SU-DHL-6 (cell line): ENCODE measurements around the gene CYBRD1.

ENCODE experiments used
- H2AFZ ChIP-seq: fragments of 200-600 bp; sonication (generic); 2 replicates; pipeline ENCODE4 v1.6.1; 2014; ENCODE audit warnings: low read depth, mild to moderate bottlenecking, moderate library complexity, mixed read lengths, antibody characterized with exemption, low read length; ENCODE audit not compliant: severe bottlenecking
- H3F3A ChIP-seq: fragments of 200-600 bp; shearing (Covaris generic); 2 replicates; pipeline ENCODE4 v1.6.0; 2016; ENCODE audit warnings: antibody characterized with exemption, mild to moderate bottlenecking; ENCODE audit not compliant: insufficient read depth
- H3K27ac ChIP-seq: fragments of 200-600 bp; sonication (generic); 2 replicates; pipeline ENCODE4 v1.5.1; 2016; ENCODE audit warnings: low read depth, mild to moderate bottlenecking, low read length, moderate library complexity, mixed read lengths
- H3K27me3 ChIP-seq: fragments of 200-600 bp; sonication (generic), shearing (Covaris generic); 2 replicates; pipeline ENCODE4 v1.6.0; 2014; ENCODE audit warnings: mild to moderate bottlenecking, low read length
- H3K36me3 ChIP-seq: fragments of 200-600 bp; sonication (generic); 2 replicates; pipeline ENCODE4 v1.6.1; 2014; ENCODE audit warnings: mild to moderate bottlenecking, low read length, mixed read lengths
- H3K4me2 ChIP-seq: fragments of 300-600, 200-600 bp; shearing (Covaris generic), sonication (generic); 2 replicates; pipeline ENCODE4 v1.6.0; 2014; ENCODE audit warnings: low read length, low read depth, mild to moderate bottlenecking; ENCODE audit not compliant: poor library complexity, severe bottlenecking
- H3K4me3 ChIP-seq: fragments of 200-600 bp; sonication (generic); 2 replicates; pipeline ENCODE4 v1.5.1; 2014; ENCODE audit warnings: antibody characterized with exemption, low read length, mild to moderate bottlenecking, mixed read lengths; ENCODE audit not compliant: insufficient read depth, poor library complexity, severe bottlenecking
- H3K79me2 ChIP-seq: fragments of 200-600 bp; sonication (generic); 2 replicates; pipeline ENCODE4 v1.6.1; 2014; ENCODE audit warnings: mild to moderate bottlenecking, low read length, moderate library complexity; ENCODE audit not compliant: insufficient read depth
- H3K9ac ChIP-seq: fragments of 200-600 bp; sonication (generic); 2 replicates; pipeline ENCODE4 v1.7.0; 2014; ENCODE audit warnings: mild to moderate bottlenecking, low read length
- H3K9me2 ChIP-seq: fragments of 200-600 bp; sonication (generic); replicated peaks from 2 replicates; pipeline ENCODE4 v1.6.1; 2014; ENCODE audit warnings: low read length; ENCODE audit not compliant: insufficient read depth
- H3K9me3 ChIP-seq: fragments of 200-600 bp; sonication (generic); 2 replicates; pipeline ENCODE4 v1.6.1; 2014; ENCODE audit warnings: low read length, mixed read lengths; ENCODE audit not compliant: insufficient read depth
- H4K20me1 ChIP-seq: fragments of 200-600 bp; sonication (generic); 2 replicates; pipeline ENCODE4 v1.6.1; 2014; ENCODE audit warnings: low read depth, mild to moderate bottlenecking, antibody characterized with exemption, low read length, moderate library complexity, mixed read lengths
- EZH2phosphoT487 ChIP-seq: fragments of 200-600 bp; sonication (generic), shearing (Covaris generic); conservative IDR thresholded peaks from 2 replicates; pipeline ENCODE4 v1.6.1; 2018; ENCODE audit warnings: mild to moderate bottlenecking, antibody characterized with exemption, low read length, moderate library complexity, mixed read lengths
- TF ChIP-seq, protein P1 (sequence below): fragments of 200-600 bp; sonication (generic); IDR thresholded peaks from one replicate; pipeline ENCODE4 v1.5.1; 2017; ENCODE audit warnings: antibody characterized with exemption, mild to moderate bottlenecking, low read length, moderate library complexity; ENCODE audit not compliant: insufficient read depth, poor library complexity, severe bottlenecking

The CYBRD1 gene

GRCh38 chr2:171512683-171513195 is 9.5 kb upstream of the CYBRD1 start:
- Histone ChIP-seq H2AFZ (no peak overlapping the region), H3K9me2 (no peaks in the 10 kb centered on the region), H3K36me3 (no peaks in the 10 kb centered on the region), H3F3A (no peaks in the 10 kb centered on the region), H3K79me2 (no peaks in the 10 kb centered on the region), H3K4me2 (no peak overlapping the region), H3K9ac (no peak overlapping the region), H3K27me3 (no peaks in the 10 kb centered on the region), H4K20me1 (no peaks in the 10 kb centered on the region), H3K27ac (no peak overlapping the region), H3K9me3 (no peaks in the 10 kb centered on the region), H3K4me3 (no peak overlapping the region)
- TF ChIP-seq, protein P1, sequence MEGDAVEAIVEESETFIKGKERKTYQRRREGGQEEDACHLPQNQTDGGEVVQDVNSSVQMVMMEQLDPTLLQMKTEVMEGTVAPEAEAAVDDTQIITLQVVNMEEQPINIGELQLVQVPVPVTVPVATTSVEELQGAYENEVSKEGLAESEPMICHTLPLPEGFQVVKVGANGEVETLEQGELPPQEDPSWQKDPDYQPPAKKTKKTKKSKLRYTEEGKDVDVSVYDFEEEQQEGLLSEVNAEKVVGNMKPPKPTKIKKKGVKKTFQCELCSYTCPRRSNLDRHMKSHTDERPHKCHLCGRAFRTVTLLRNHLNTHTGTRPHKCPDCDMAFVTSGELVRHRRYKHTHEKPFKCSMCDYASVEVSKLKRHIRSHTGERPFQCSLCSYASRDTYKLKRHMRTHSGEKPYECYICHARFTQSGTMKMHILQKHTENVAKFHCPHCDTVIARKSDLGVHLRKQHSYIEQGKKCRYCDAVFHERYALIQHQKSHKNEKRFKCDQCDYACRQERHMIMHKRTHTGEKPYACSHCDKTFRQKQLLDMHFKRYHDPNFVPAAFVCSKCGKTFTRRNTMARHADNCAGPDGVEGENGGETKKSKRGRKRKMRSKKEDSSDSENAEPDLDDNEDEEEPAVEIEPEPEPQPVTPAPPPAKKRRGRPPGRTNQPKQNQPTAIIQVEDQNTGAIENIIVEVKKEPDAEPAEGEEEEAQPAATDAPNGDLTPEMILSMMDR = no peak
- no peak for TF ChIP-seq EZH2phosphoT487

DNA sequence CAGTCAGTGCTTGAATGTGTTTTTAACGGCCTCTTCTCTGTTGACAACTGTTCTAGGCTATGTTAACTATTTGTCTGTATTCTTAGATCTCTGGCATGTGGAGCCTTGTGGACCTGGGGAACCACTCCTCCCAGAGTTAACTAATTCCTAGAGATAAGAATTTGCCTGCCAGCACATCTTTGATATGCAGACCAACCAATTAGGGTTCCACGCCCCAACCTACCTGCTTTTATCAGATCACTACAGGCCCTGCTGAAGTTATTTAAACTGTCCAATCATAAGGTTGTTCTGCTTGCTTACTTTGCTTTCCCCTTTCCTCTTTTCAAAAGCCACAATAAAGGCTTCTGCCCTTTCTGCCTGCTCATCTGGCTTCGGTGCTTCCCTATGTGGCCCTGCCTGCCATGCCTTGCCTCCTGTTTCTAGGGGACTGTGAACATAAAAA is 8.5 kb upstream of the CYBRD1 start:
- no peaks in the 10 kb centered on the region for H3K9me3 ChIP-seq
- H3K9me2 ChIP-seq = no peaks in the 10 kb centered on the region
- H3K4me2 ChIP-seq = no peak overlapping the region
- no peak overlapping the region for H2AFZ ChIP-seq
- H3K27ac ChIP-seq = no peak overlapping the region
- no peaks in the 10 kb centered on the region for H4K20me1 ChIP-seq
- no peak overlapping the region for H3K4me3 ChIP-seq
- H3F3A ChIP-seq = no peaks in the 10 kb centered on the region
- no peak overlapping the region for H3K9ac ChIP-seq
- no peak for TF ChIP-seq EZH2phosphoT487
- TF ChIP-seq, protein P1 = no peak
- H3K36me3 ChIP-seq = no peaks in the 10 kb centered on the region
- H3K27me3 ChIP-seq = no peaks in the 10 kb centered on the region
- H3K79me2 ChIP-seq = no peaks in the 10 kb centered on the region

DNA sequence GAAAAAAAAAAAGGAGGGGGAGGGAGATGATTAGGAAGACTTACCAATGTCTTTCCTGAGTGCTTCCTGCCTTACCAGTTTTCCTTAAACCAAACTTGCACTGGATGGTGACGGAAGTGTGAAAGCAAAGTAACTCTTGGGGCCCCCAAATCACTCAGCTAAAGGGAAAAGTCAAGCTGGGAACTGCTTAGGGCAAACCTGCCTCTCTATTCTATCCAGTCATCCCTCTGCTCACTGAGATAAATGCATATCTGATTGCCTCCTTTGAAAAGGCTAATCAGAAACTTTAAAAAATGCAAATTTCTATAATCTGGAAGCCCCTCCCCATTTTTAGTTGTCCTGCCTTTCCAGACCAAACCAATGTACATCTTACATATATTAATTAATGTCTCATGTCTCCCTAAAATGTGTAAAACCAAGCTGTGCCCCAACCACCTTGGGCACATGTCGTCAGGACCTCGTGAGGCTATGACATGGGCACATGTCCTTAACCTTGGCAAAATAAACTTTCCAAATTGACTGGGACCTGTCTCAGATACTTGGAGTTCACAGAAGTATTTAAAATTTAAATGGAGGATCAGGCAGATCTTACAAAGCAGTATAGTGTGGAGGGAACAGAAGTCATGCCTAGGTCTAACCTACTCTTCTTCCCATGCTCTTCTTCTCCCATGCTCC is 7.2 kb upstream of the CYBRD1 start:
- Histone ChIP-seq H3K4me2 (no peak overlapping the region), H3K4me3 (no peak overlapping the region), H3K9ac (no peak overlapping the region), H3K36me3 (no peaks in the 10 kb centered on the region), H3K79me2 (no peaks in the 10 kb centered on the region), H4K20me1 (no peaks in the 10 kb centered on the region), H3K27ac (no peak overlapping the region), H2AFZ (no peak overlapping the region), H3K27me3 (no peaks in the 10 kb centered on the region), H3K9me3 (no peaks in the 10 kb centered on the region), H3F3A (no peaks in the 10 kb centered on the region), H3K9me2 (no peaks in the 10 kb centered on the region)
- TF ChIP-seq EZH2phosphoT487 = no peak

DNA sequence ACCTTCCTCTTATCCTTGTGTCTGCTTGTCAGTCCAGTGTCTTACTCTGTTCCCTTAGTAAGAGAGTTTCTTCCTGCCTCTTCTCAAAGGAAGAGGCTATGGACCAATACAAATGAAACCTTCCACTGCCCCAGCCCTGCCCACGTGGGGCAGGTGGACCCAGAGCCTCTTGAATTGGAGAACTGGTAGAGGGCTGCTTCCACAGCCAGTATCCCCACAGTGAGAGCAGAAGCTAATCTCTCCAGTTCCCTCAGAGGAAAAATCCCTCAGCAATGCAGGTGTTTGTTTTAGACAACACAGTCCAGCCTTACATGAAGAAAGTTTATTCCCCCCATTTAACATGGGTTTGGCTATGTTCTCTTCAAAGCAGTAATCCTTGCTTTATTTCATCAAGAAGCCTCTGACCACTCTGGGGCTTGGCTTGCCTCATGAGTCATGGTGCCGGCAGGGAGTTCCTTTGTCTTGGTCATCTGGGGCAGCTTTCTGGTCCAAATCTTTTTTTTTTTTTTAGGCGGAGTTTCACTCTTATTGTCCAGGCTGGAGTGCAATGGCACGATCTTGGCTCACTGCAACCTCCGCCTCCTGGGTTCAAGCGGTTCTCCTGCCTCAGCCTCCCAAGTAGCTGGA is 6.5 kb upstream of the CYBRD1 start:
- no peak for TF ChIP-seq EZH2phosphoT487
- TF ChIP-seq, protein P1 = no peak
- Histone ChIP-seq H3K9me3 (no peaks in the 10 kb centered on the region), H2AFZ (no peak overlapping the region), H3K27ac (no peak overlapping the region), H3F3A (no peaks in the 10 kb centered on the region), H4K20me1 (no peaks in the 10 kb centered on the region), H3K36me3 (no peaks in the 10 kb centered on the region), H3K9me2 (no peaks in the 10 kb centered on the region), H3K9ac (no peak overlapping the region), H3K27me3 (no peaks in the 10 kb centered on the region), H3K79me2 (no peaks in the 10 kb centered on the region), H3K4me2 (no peak overlapping the region), H3K4me3 (no peak overlapping the region)
